T-cell (primary cell): ENCODE data around the gene C16orf95. TPM values are rescaled to one million over a fixed set of nuclear protein-coding genes. Genes with fewer than 3 reads are reported as not detected.
"Not testable (repeated sequence)": the region's sequence is repeated elsewhere in the genome, so short reads cannot be mapped to it uniquely, and the experiment has no call there.

ENCODE experiments used
- ATAC-seq, 4 experiments: fragments of 200-7000 bp in 3 of 4; fragments of 150-1000 bp in 1 of 4; cut with Tn5 transposase; replicated peaks in 1 of 4; 1 replicate in 3 of 4; 2 replicates in 1 of 4; pipeline ENCODE4 v1.10.0; 2021; ENCODE audit warnings: moderate library complexity in 3 of 4, mild to moderate bottlenecking in 2 of 4, moderate number of reproducible peaks in 1 of 4
- CTCF ChIA-PET, 2 donors: fragments of 300-600 bp; sonication (Branson Sonifier 250); formaldehyde crosslinking; loops; one replicate each; lab custom pipeline; 2022; ENCODE audit warnings: antibody characterized with exemption in 2 of 2; lab: Charles Lee
- POLR2A ChIA-PET, 2 donors: fragments of 300-600 bp; sonication (Branson Sonifier 250); formaldehyde crosslinking; loops; one replicate each; lab custom pipeline; 2022; ENCODE audit warnings: antibody characterized with exemption in 2 of 2; lab: Charles Lee
- DNase-seq, 35 experiments: peaks; one replicate each; pipeline versions ENCODE4 v3.0.0 to v3.0.0-alpha.2; 2013 to 2023
- H3K27ac ChIP-seq: one replicate; pipeline ENCODE4 v1.5.1; 2013; ENCODE audit warnings: low read length
- H3K27me3 ChIP-seq, 2 experiments: replicated peaks in 1 of 2; 1 replicate in 1 of 2; 2 replicates in 1 of 2; pipeline versions ENCODE4 v1.6.1 to v1.7.0; 2013; ENCODE audit warnings: low read length in 1 of 2, mixed read lengths in 1 of 2; ENCODE audit not compliant: control insufficient read depth in 2 of 2, insufficient read depth in 2 of 2; ENCODE audit errors: extremely low read depth in 1 of 2
- H3K36me3 ChIP-seq, 2 donors: 1 replicate in 1 of 2; 2 replicates in 1 of 2; pipeline versions ENCODE4 v1.6.1 to v1.7.0; 2013; ENCODE audit warnings: low read length in 1 of 2; ENCODE audit not compliant: control insufficient read depth in 2 of 2, insufficient read depth in 1 of 2; ENCODE audit errors: extremely low read depth in 1 of 2
- H3K4me1 ChIP-seq, 2 experiments: 1 replicate in 1 of 2; 2 replicates in 1 of 2; pipeline versions ENCODE4 v1.6.1 to v1.7.0; 2013; ENCODE audit warnings: low read length in 2 of 2, mixed read lengths in 1 of 2; ENCODE audit not compliant: insufficient read depth in 2 of 2, control insufficient read depth in 1 of 2; ENCODE audit errors: extremely low read depth in 1 of 2
- H3K4me3 ChIP-seq, 2 donors: 1 replicate in 1 of 2; 2 replicates in 1 of 2; pipeline versions ENCODE4 v1.5.1 to v1.7.0; 2013; ENCODE audit warnings: mild to moderate bottlenecking in 2 of 2, low read length in 1 of 2, moderate library complexity in 1 of 2; ENCODE audit not compliant: control insufficient read depth in 1 of 2; ENCODE audit errors: extremely low read depth in 1 of 2
- H3K9me3 ChIP-seq: 2 replicates; pipeline ENCODE4 v1.7.0; 2013
- H3K27ac Mint-ChIP-seq, 2 donors: one replicate each; pipeline ENCODE4 v1.8.0; 2020 to 2021; ENCODE audit warnings: mild to moderate bottlenecking in 2 of 2, mixed read lengths in 2 of 2
- H3K27me3 Mint-ChIP-seq, 2 donors: one replicate each; pipeline ENCODE4 v1.8.0; 2021 to 2022; ENCODE audit warnings: mixed read lengths in 2 of 2
- H3K36me3 Mint-ChIP-seq: one replicate; pipeline ENCODE4 v1.8.0; 2021; ENCODE audit warnings: mixed read lengths
- H3K4me1 Mint-ChIP-seq, 3 donors: one replicate each; pipeline ENCODE4 v1.8.0; 2020 to 2022; ENCODE audit warnings: mixed read lengths in 3 of 3, mild to moderate bottlenecking in 1 of 3
- H3K4me3 Mint-ChIP-seq, 3 donors: one replicate each; pipeline ENCODE4 v1.8.0; 2020 to 2022; ENCODE audit warnings: mild to moderate bottlenecking in 3 of 3, mixed read lengths in 3 of 3, moderate library complexity in 3 of 3
- H3K9me3 Mint-ChIP-seq, 3 donors: one replicate each; pipeline ENCODE4 v1.8.0; 2020 to 2022; ENCODE audit warnings: mixed read lengths in 3 of 3
- WGBS: methylation state at CpG from one replicate; pipeline ENCODE4 v1.1.5; 2013; ENCODE audit warnings: missing lambda C conversion rate; ENCODE audit not compliant: insufficient coverage; 5-methylcytosine and 5-hydroxymethylcytosine counted together
- total RNA-seq, 35 experiments: library from RNA in 6 of 35; stranded (reverse) in 6 of 35; fragments of 120-200 nt in 1 of 35; gene quantifications; one replicate each; pipeline versions ENCODE4 v1.2.1 to v1.2.4 and lab custom pipeline; 2013 to 2026

Gene C16orf95
- total RNA-seq, 5 donors from 2014 or later (not counting 1 experiment from before 2014, with no cell fraction given), result 0.98 to 3.1 (median 2.6) TPM

DNA sequence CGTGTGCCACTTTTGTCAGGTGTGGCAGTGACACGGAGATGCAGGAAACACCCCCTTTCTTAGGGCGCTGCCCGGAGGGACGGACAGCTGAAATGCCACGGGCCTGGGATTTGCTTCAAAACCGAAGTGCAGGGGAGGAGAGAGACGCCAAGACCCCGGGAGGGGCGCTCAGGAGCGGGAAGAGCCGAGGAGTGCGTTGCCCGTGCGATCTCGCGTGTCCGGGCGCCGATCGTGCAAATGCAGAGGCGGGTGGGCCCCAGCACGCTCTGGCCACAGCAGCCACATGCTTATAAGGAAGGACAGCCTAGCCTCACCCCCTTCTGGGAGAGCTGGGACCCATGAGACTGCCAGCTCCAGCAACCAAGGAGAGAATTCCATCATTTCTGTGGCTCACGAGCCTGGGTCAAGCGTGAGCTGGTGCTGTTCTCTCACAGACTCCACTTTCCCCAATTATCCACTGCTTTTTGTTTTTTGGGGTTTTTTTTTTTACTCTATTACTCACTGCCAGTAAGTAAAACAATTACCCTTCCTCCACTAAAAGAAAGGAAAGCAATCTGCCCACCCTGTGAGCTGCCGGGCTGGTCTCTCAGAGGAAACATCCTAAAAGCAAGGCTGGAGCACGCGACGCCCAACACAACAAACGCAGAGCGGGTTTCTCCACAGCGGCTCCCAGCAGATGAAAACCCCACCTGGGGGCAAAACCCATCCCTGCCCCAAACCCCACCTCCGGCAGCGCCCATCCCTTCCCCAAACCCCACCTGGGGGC lies 27.2 kb upstream of the C16orf95 start:
- H3K27ac Mint-ChIP-seq, result peak overlapping the region; percentile 71 to 76
- no peaks in the 10 kb centered on the region for H3K9me3 Mint-ChIP-seq
- Histone ChIP-seq H3K9me3 (no peaks in the 10 kb centered on the region), H3K4me3 (no peak overlapping the region), H3K27ac (peak overlapping the region; percentile 29), H3K36me3 (peaks cover 23 to 45% of the 10 kb centered on the region in 2 donors), H3K4me1 (peaks cover 0 to 28% of the 10 kb centered on the region in 2 experiments), H3K27me3 (no peaks in the 10 kb centered on the region)
- peak overlapping the region in 2 of 3 donors; percentile 37 to 77 for H3K4me3 Mint-ChIP-seq
- ChIA-PET POLR2A (interaction anchor here in 1 of 2 donors (0.6 kb wide), 1 partner anchor 39 kb away, joined by 3 read pairs; the partner anchor contains the start of gene FBXO31), CTCF (interaction anchor here in 1 of 2 donors (0.7 kb wide), 1 partner anchor 40 kb away, joined by 5 read pairs; no protein-coding TSS in a partner anchor)
- H3K27me3 Mint-ChIP-seq, result no peaks in the 10 kb centered on the region
- peaks cover 32% of the 10 kb centered on the region for H3K36me3 Mint-ChIP-seq
- ATAC-seq (peak in 2 of 4 experiments; percentile 2 to 17), DNase-seq (no peak)
- peaks cover 16 to 32% (median 26%) of the 10 kb centered on the region in 3 donors for H3K4me1 Mint-ChIP-seq
- 91% methylated on average over 31 of the region's 34 CpGs for WGBS

DNA sequence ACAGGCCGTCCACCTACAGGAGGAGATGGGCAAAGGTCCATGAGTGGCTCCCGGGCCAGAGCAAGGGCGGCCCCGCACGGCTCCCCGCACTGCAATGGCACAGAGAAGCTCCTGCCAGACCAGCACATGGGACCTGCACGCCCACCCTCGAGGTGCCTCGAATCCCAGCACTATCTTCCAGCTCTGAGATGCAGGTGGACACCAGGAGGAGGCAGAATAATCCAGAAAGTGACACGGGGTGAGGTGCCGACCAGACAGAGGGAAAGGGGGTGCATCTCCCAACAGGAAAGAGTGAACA lies 26.5 kb upstream of the C16orf95 start:
- Mint-ChIP-seq H3K36me3 (peaks cover 34% of the 10 kb centered on the region), H3K9me3 (no peaks in the 10 kb centered on the region), H3K27ac (peak overlapping the region; percentile 64 to 76), H3K4me1 (peaks cover 19 to 34% (median 27%) of the 10 kb centered on the region in 3 donors), H3K27me3 (no peaks in the 10 kb centered on the region), H3K4me3 (peak overlapping the region in 2 of 3 donors; percentile 22 to 77)
- 97% methylated on average over 10 of the region's 11 CpGs for WGBS
- no peak overlapping the region for H3K27ac ChIP-seq
- H3K4me1 ChIP-seq, result peaks cover 0 to 28% of the 10 kb centered on the region in 2 experiments
- no peaks in the 10 kb centered on the region for H3K9me3 ChIP-seq
- CTCF ChIA-PET, result no interaction called here
- H3K4me3 ChIP-seq, result no peak overlapping the region
- H3K27me3 ChIP-seq, result no peaks in the 10 kb centered on the region
- H3K36me3 ChIP-seq, result peaks cover 27 to 52% of the 10 kb centered on the region in 2 donors
- ATAC-seq, result no peak
- POLR2A ChIA-PET, result no interaction called here
- no peak for DNase-seq

DNA sequence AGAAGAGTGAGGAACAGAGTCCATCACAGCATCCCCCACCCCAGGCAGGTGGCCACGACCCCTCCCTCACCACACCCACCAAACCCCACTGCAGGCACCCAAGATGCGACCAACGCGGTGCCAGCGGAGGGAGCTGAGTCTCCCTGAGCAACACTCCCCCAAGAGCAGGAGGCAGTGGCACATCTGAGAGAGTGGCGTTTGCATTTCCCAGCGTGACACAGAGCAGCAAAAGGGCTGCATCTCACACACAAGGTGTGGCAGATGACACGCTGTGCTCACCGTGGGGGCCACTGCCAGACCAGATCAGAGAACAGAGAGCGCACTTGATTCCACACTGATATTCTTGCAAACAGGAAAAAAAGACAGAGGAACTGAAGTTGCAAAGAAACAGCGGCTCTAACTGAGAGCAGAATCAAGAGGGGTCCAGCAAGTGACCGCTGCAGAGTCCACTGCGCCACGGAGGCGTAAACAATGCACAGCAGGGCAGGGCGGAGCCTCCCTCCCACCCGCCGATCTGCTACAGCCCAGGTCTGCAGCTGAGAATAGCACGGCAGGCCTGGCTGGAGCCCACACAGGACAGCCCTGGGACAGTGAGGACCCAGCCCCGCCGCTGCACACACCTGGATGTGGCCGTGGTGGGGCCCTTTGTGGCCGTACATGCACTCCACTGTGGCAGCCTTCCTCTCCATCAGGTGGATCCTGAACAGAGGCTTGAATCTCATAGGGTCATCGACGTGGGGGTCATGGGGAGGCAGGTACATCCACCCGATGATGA lies 26.0 kb upstream of the C16orf95 start:
- Histone ChIP-seq H3K4me1 (peaks cover 0 to 28% of the 10 kb centered on the region in 2 experiments), H3K9me3 (no peaks in the 10 kb centered on the region), H3K4me3 (no peak overlapping the region), H3K27me3 (no peaks in the 10 kb centered on the region), H3K36me3 (peaks cover 27 to 52% of the 10 kb centered on the region in 2 donors), H3K27ac (no peak overlapping the region)
- Mint-ChIP-seq H3K4me3 (peak overlapping the region in 1 of 3 donors; percentile 77), H3K27me3 (no peaks in the 10 kb centered on the region), H3K27ac (peak overlapping the region; percentile 31 to 64), H3K36me3 (peaks cover 35% of the 10 kb centered on the region), H3K4me1 (peaks cover 20 to 34% (median 28%) of the 10 kb centered on the region in 3 donors), H3K9me3 (no peaks in the 10 kb centered on the region)
- ChIA-PET POLR2A (no interaction called here), CTCF (no interaction called here)
- WGBS, result 88% methylated on average over 24 of the region's 26 CpGs
- DNase-seq (no peak), ATAC-seq (no peak)

DNA sequence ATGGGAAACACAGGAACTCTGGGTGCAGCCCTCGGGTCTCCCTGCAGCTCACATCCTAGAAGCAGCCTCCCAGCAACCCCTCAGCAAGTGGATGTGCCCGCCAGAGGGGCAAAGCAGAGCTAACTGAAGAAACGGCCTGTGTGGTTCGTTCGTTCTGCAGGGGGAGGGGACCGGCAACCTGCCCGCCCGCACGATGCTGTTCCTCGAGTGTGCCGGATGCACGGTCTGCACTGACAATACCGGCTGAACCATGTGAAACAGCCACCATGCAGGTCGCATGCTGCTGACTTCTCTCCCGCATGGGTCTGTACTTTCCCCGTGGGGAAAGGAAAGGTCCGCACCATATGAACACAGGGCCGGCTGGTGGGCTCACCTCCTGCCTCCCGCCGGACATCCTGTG lies 25.3 kb upstream of the C16orf95 start:
- CTCF ChIA-PET, result no interaction called here
- ATAC-seq, result no peak
- Mint-ChIP-seq H3K4me3 (no peak overlapping the region), H3K9me3 (no peaks in the 10 kb centered on the region), H3K4me1 (peaks cover 22 to 37% (median 33%) of the 10 kb centered on the region in 3 donors), H3K27ac (no peak overlapping the region), H3K27me3 (no peaks in the 10 kb centered on the region), H3K36me3 (peaks cover 38% of the 10 kb centered on the region)
- no peak for DNase-seq
- WGBS, result 98% methylated on average over 15 of the region's 20 CpGs
- Histone ChIP-seq H3K4me1 (peaks cover 0 to 28% of the 10 kb centered on the region in 2 experiments), H3K4me3 (no peak overlapping the region), H3K27ac (no peak overlapping the region), H3K36me3 (peaks cover 27 to 49% of the 10 kb centered on the region in 2 donors), H3K27me3 (no peaks in the 10 kb centered on the region), H3K9me3 (no peaks in the 10 kb centered on the region)
- POLR2A ChIA-PET, result no interaction called here

DNA sequence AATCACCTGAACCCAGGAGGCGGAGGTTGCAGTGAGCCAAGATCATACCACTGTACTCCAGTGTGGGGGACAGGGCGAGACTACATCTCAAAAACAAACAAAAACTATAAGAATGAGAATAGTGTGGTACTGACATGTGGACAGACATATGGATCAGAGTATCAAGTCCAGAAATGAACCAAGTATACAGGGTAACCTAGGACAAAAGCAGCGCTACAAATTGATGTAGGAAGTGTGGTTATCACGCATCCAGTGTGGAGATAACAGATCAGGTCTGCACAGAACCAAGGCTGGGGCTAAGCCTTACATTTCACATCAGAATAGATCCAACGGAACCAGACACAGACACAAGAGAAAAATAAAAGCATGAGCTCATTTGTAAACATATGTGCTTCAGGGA lies 23.0 kb upstream of the C16orf95 start:
- no peak overlapping the region for H3K27ac Mint-ChIP-seq
- H3K9me3 ChIP-seq, result no peaks in the 10 kb centered on the region
- H3K36me3 Mint-ChIP-seq, result peaks cover 31% of the 10 kb centered on the region
- POLR2A ChIA-PET, result no interaction called here
- H3K4me1 Mint-ChIP-seq, result peaks cover 17 to 40% (median 38%) of the 10 kb centered on the region in 3 donors
- no peaks in the 10 kb centered on the region for H3K9me3 Mint-ChIP-seq
- no peak for DNase-seq
- no peak overlapping the region for H3K4me3 ChIP-seq
- peaks cover 0 to 14% of the 10 kb centered on the region in 2 experiments for H3K4me1 ChIP-seq
- no peak overlapping the region for H3K4me3 Mint-ChIP-seq
- no peaks in the 10 kb centered on the region for H3K27me3 ChIP-seq
- H3K27me3 Mint-ChIP-seq, result no peaks in the 10 kb centered on the region
- no peak for ATAC-seq
- CTCF ChIA-PET, result interaction anchor here in 1 of 2 donors (0.7 kb wide), 1 partner anchor 20 kb away, joined by 3 read pairs; no protein-coding TSS in a partner anchor
- no peak overlapping the region for H3K27ac ChIP-seq
- 80% methylated on average over 1 of the region's 5 CpGs for WGBS
- peaks cover 23 to 45% of the 10 kb centered on the region in 2 donors for H3K36me3 ChIP-seq

DNA sequence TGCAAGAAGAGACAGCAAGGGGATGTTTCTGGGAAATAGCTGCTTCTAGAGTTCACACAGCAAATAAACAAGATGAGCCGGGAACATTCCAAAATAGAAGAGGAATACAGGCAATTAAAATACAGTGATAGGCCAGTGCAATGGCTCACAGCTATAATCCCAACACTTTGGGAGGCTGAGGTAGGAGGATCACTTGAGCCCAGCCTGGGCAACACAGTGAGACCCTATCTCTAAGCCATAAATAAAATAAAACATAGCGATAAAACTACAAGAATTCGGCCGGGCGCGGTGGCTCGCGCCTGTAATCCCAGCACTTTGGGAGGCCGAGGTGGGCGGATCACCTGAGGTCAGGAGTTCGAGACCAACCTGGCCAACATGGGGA lies 22.5 kb upstream of the C16orf95 start:
- H3K9me3 ChIP-seq, DNase-seq, H3K9me3 Mint-ChIP-seq, H3K27ac Mint-ChIP-seq, H3K27me3 Mint-ChIP-seq, CTCF ChIA-PET, H3K4me3 ChIP-seq, H3K27ac ChIP-seq, H3K27me3 ChIP-seq, H3K4me3 Mint-ChIP-seq, ATAC-seq, POLR2A ChIA-PET: not testable (repeated sequence)
- Histone ChIP-seq H3K4me1 (peaks cover 0 to 11% of the 10 kb centered on the region in 2 experiments), H3K36me3 (peaks cover 26 to 49% of the 10 kb centered on the region in 2 donors)
- Mint-ChIP-seq H3K36me3 (peaks cover 31% of the 10 kb centered on the region), H3K4me1 (peaks cover 17 to 35% (median 35%) of the 10 kb centered on the region in 3 donors)
- WGBS, result 95% methylated on average over 3 of the region's 11 CpGs
